Kidney (tissue), 14 donors: Measurements from ENCODE around the gene CHL1. TPM values are rescaled to one million over a fixed set of nuclear protein-coding genes. Genes with fewer than 3 reads are reported as not detected.

Source experiments
- DNase-seq, 5 donors: peaks; one replicate each; pipeline ENCODE4 v3.0.0-alpha.2; 2013 to 2020
- FAIRE-seq: peaks from 2 replicates; lab custom pipeline; 2012; peaks lifted over from hg19 to GRCh38; lab: Jason Lieb, UNC
- H3K27ac ChIP-seq, 2 donors: one replicate each; pipeline ENCODE4 v1.7.0; 2013; ENCODE audit warnings: low read depth in 2 of 2, low read length in 2 of 2, inconsistent platforms in 1 of 2
- H3K27me3 ChIP-seq: one replicate; pipeline ENCODE4 v1.7.1; 2013; ENCODE audit warnings: low read length, inconsistent platforms; ENCODE audit not compliant: control insufficient read depth, insufficient read depth
- H3K36me3 ChIP-seq, 3 donors: one replicate each; pipeline versions ENCODE4 v1.7.0 to v1.7.1; 2013; ENCODE audit warnings: low read length in 3 of 3, control low read depth in 1 of 3, inconsistent platforms in 1 of 3; ENCODE audit not compliant: insufficient read depth in 3 of 3, control insufficient read depth in 2 of 3
- H3K4me1 ChIP-seq, 3 donors: one replicate each; pipeline versions ENCODE4 v1.7.0 to v1.7.1; 2013; ENCODE audit warnings: low read length in 3 of 3, inconsistent platforms in 1 of 3, low read depth in 1 of 3; ENCODE audit not compliant: control insufficient read depth in 2 of 3, insufficient read depth in 2 of 3
- H3K4me3 ChIP-seq, 3 donors: one replicate each; pipeline versions ENCODE4 v1.7.0 to v1.8.1; 2013; ENCODE audit warnings: low read length in 3 of 3, control low read depth in 1 of 3, inconsistent platforms in 1 of 3
- H3K9ac ChIP-seq, 3 donors: one replicate each; pipeline versions ENCODE4 v1.7.0 to v1.7.1; 2013; ENCODE audit warnings: low read length in 3 of 3, control low read depth in 1 of 3, inconsistent platforms in 1 of 3
- H3K9me3 ChIP-seq, 3 donors: one replicate each; pipeline versions ENCODE4 v1.7.0 to v1.7.1; 2013; ENCODE audit warnings: low read length in 3 of 3, control low read depth in 1 of 3, inconsistent platforms in 1 of 3; ENCODE audit not compliant: control insufficient read depth in 2 of 3, insufficient read depth in 1 of 3
- CTCF ChIP-seq: IDR thresholded peaks from 3 replicates; pipeline ENCODE4 v1.5.1; 2012; ENCODE audit warnings: mild to moderate bottlenecking, moderate library complexity, borderline replicate concordance; ENCODE audit not compliant: insufficient read depth; ENCODE audit errors: extremely low read depth
- intact Hi-C: fragments of 100-400 bp; cut with DNase I; formaldehyde crosslinking; loops from one replicate; pipeline ENCODE4 v1.11.1; 2022
- polyA plus RNA-seq: library from polyadenylated mRNA; stranded (reverse); fragments of 350-450 nt; fragmentation: Illumina TruSeq; extraction: RNeasy Lipid Tissue Mini Kit (QIAGEN cat#74804); gene quantifications from one replicate; pipeline ENCODE4 v1.2.3, GENCODE V29; 2014; ENCODE audit warnings: low read depth, low replicate concordance; ENCODE audit not compliant: insufficient read depth
- total RNA-seq: library from RNA; stranded (reverse); fragmentation: NEBNext Ultra II Directional; extraction: Animal tissue kit (Norgen Biotek cat#: 25700); gene quantifications from one replicate; pipeline ENCODE4 v1.2.1, GENCODE V29; 2021
- donor health status: control.
- donor health status: control.
- donor health status: control.
- donor health status: control.
- donor health status: control.
- donor health status: DM: yes; HTN: yes; CAD: no.
- donor health status: Normal renal cell carcinoma (clear cell type).

CHL1 gene
- total and polyA plus RNA-seq, 2 donors from 2014 or later, result 10.6 to 109 TPM

GRCh38 chr3:312160-312733 is 115.7 kb downstream of the CHL1 start:
- Histone ChIP-seq H3K27ac (no peak overlapping the region), H3K4me1 (no peaks in the 10 kb centered on the region), H3K36me3 (no peaks in the 10 kb centered on the region), H3K9me3 (no peaks in the 10 kb centered on the region), H3K9ac (no peak overlapping the region), H3K4me3 (no peak overlapping the region), H3K27me3 (no peaks in the 10 kb centered on the region)
- DNase-seq (no peak), FAIRE-seq (no peak)
- intact Hi-C loops, result no loop called here
- TF ChIP-seq CTCF, result no peak

- Histone ChIP-seq H3K4me3 (no peak overlapping the region), H3K27ac (no peak overlapping the region), H3K27me3 (no peaks in the 10 kb centered on the region), H3K4me1 (no peaks in the 10 kb centered on the region), H3K9ac (no peak overlapping the region), H3K36me3 (no peaks in the 10 kb centered on the region), H3K9me3 (no peaks in the 10 kb centered on the region)
- FAIRE-seq, result no peak
- no peak for DNase-seq
- intact Hi-C loops, result no loop called here
- TF ChIP-seq CTCF, result no peak
These were observed 116.3 kb downstream of the CHL1 start for GRCh38 chr3:312911-313310.

- no peak for TF ChIP-seq CTCF
- no peak overlapping the region for H3K4me3 ChIP-seq
- no peaks in the 10 kb centered on the region for H3K36me3 ChIP-seq
- H3K27me3 ChIP-seq, result no peaks in the 10 kb centered on the region
- no peaks in the 10 kb centered on the region for H3K9me3 ChIP-seq
- H3K4me1 ChIP-seq, result no peaks in the 10 kb centered on the region
- no peak overlapping the region for H3K9ac ChIP-seq
- no peak for DNase-seq
- no peak for FAIRE-seq
- intact Hi-C loops, result no loop called here
- H3K27ac ChIP-seq, result no peak overlapping the region
These were observed 120.4 kb downstream of the CHL1 start for GRCh38 chr3:317012-317411.

GRCh38 chr3:318903-319302 is 122.3 kb downstream of the CHL1 start:
- DNase-seq, result no peak
- no peaks in the 10 kb centered on the region for H3K36me3 ChIP-seq
- H3K9me3 ChIP-seq, result no peaks in the 10 kb centered on the region
- H3K4me3 ChIP-seq, result no peak overlapping the region
- H3K27me3 ChIP-seq, result no peaks in the 10 kb centered on the region
- no peak overlapping the region for H3K9ac ChIP-seq
- TF ChIP-seq CTCF, result no peak
- no peak for FAIRE-seq
- no peaks in the 10 kb centered on the region for H3K4me1 ChIP-seq
- intact Hi-C loops, result no loop called here
- no peak overlapping the region for H3K27ac ChIP-seq
